Measurements from ENCODE around the gene FKBP8. TPM values are rescaled to one million over a fixed set of nuclear protein-coding genes. Genes with fewer than 3 reads are reported as not detected.
A peak's percentile ranks its signal among the peaks of the same experiment; 100 is the strongest.

FKBP8 gene
- total and polyA plus RNA-seq, 4 donors: 59.1 to 225 (median 101) TPM

DNA sequence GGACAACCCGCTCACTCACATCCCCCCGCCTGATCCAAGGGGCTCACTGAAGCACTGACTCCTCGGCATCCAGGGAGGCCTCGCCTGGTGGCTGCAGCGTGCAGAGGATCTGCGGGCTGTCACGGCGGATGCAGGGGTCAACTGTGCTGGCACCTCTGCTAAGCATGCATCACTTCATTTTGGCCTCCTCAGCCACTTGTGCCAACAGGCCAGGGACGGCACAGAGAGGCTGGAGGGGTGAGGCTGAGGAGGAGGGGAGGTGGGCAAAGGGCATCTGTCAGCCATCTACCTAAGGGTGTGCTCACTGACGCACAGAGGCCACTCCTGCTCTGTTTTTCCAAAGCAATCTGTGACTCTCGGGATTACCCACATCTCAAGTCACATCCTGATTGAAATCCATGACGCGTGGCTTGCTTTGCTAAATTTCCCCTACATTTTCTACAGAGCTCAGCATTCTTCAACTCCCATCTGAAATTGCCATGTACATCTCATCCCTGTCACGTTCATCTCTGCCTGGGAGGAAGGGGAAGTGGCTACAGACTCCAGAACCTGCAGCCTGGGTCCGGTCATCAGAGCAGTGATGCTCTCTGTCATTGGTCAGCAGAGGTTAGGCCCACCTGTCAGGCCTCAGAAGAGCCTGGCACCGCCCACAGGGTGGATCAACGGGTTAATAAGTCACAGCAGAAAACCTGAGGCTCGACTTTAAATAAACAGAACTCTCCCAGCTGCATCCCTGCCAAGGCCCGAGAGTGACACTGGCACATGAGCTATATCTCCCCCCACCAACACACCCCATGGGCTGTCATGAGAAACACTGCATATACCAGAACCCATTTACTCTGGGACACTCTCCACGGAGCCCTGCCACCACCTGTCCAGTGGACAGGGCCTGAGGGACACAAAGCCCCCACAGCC lies 39.1 kb downstream of the FKBP8 start (continued):
- TF ChIP-seq, protein P1, sequence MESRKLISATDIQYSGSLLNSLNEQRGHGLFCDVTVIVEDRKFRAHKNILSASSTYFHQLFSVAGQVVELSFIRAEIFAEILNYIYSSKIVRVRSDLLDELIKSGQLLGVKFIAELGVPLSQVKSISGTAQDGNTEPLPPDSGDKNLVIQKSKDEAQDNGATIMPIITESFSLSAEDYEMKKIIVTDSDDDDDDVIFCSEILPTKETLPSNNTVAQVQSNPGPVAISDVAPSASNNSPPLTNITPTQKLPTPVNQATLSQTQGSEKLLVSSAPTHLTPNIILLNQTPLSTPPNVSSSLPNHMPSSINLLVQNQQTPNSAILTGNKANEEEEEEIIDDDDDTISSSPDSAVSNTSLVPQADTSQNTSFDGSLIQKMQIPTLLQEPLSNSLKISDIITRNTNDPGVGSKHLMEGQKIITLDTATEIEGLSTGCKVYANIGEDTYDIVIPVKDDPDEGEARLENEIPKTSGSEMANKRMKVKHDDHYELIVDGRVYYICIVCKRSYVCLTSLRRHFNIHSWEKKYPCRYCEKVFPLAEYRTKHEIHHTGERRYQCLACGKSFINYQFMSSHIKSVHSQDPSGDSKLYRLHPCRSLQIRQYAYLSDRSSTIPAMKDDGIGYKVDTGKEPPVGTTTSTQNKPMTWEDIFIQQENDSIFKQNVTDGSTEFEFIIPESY (IDR thresholded peaks at IDR 0.05): no peak
- TF ChIP-seq HNF4A (conservative IDR thresholded peaks at IDR 0.05): peak; percentile 35 to 66
- TF ChIP-seq RAD21 (IDR thresholded peaks at IDR 0.05): peak; percentile 14 to 24
- peak; percentile 46 to 50 for TF ChIP-seq JUND (IDR thresholded peaks at IDR 0.05)
- TF ChIP-seq GABPA (IDR thresholded peaks at IDR 0.05 in 1 of 2, conservative IDR thresholded peaks at IDR 0.05 in 1 of 2): peak in 1 of 2 donors; percentile 73
- TF ChIP-seq, protein P2, sequence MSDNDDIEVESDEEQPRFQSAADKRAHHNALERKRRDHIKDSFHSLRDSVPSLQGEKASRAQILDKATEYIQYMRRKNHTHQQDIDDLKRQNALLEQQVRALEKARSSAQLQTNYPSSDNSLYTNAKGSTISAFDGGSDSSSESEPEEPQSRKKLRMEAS (IDR thresholded peaks at IDR 0.05): peak; percentile 79
- peak; percentile 27 for TF ChIP-seq TAF1 (conservative IDR thresholded peaks at IDR 0.05)

DNA sequence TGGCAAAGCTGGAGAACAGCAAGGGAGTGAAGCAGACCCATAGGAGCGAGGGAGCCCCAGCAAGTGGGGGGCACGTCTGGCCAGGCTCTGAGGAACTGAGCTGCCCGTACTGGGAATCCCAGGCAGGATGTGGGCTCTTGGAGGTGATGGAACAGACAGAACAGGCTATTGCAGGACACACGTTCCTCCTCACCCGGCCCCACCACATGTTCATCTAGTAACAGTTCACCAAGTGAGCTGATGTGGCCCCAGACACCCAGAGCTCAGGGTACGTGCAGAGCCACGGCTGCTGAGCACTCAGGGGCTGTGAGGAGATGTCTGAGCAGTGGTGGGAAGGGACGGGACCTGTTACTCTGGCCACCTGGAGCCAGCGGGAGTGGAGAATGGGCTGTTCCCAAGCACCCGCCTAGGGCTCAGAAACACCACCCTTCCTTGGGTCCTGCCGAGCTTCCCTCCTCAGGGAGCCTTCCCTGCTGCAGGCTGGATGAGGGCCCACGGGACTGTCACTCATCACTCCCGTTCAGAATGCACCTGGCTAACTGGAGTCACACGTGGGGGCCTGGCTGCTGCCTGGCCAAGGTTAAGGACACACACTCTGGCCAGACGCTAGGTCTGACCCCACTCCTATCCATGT lies 39.9 kb downstream of the FKBP8 start:
- Histone ChIP-seq H3K9ac (ENCODE audit: low read depth in 1 of 2, low read length in 2 of 2) (no peak overlapping the region), H3K36me3 (ENCODE audit: control insufficient read depth in 4 of 4, insufficient read depth in 3 of 4, low read depth in 1 of 4, low read length in 3 of 4) (no peaks in the 10 kb centered on the region), H3K9me3 (ENCODE audit: control insufficient read depth in 4 of 4, low read length in 3 of 4) (no peaks in the 10 kb centered on the region), H3K27ac (ENCODE audit: low read depth in 1 of 2, low read length in 2 of 2) (peak overlapping the region; percentile 81 to 88), H3K27me3 (ENCODE audit: control insufficient read depth in 4 of 4, insufficient read depth in 4 of 4, low read length in 3 of 4) (no peaks in the 10 kb centered on the region), H3K4me3 (ENCODE audit: low read depth in 1 of 3, low read length in 3 of 3) (no peak overlapping the region), H3K4me1 (ENCODE audit: control insufficient read depth in 4 of 4, insufficient read depth in 4 of 4, low read length in 3 of 4) (peaks cover 61 to 94% (median 92%) of the 10 kb centered on the region in 4 donors)
- WGBS: 66% methylated on average over 15 of the region's 15 CpGs
- TF ChIP-seq, protein P3, sequence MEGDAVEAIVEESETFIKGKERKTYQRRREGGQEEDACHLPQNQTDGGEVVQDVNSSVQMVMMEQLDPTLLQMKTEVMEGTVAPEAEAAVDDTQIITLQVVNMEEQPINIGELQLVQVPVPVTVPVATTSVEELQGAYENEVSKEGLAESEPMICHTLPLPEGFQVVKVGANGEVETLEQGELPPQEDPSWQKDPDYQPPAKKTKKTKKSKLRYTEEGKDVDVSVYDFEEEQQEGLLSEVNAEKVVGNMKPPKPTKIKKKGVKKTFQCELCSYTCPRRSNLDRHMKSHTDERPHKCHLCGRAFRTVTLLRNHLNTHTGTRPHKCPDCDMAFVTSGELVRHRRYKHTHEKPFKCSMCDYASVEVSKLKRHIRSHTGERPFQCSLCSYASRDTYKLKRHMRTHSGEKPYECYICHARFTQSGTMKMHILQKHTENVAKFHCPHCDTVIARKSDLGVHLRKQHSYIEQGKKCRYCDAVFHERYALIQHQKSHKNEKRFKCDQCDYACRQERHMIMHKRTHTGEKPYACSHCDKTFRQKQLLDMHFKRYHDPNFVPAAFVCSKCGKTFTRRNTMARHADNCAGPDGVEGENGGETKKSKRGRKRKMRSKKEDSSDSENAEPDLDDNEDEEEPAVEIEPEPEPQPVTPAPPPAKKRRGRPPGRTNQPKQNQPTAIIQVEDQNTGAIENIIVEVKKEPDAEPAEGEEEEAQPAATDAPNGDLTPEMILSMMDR (IDR thresholded peaks at IDR 0.05; ENCODE audit: low read depth, low read length, missing input control): no peak
- TF ChIP-seq, protein P2 (IDR thresholded peaks at IDR 0.05): no peak
- no peak for DNase-seq (ENCODE audit: low spot score)

DNA sequence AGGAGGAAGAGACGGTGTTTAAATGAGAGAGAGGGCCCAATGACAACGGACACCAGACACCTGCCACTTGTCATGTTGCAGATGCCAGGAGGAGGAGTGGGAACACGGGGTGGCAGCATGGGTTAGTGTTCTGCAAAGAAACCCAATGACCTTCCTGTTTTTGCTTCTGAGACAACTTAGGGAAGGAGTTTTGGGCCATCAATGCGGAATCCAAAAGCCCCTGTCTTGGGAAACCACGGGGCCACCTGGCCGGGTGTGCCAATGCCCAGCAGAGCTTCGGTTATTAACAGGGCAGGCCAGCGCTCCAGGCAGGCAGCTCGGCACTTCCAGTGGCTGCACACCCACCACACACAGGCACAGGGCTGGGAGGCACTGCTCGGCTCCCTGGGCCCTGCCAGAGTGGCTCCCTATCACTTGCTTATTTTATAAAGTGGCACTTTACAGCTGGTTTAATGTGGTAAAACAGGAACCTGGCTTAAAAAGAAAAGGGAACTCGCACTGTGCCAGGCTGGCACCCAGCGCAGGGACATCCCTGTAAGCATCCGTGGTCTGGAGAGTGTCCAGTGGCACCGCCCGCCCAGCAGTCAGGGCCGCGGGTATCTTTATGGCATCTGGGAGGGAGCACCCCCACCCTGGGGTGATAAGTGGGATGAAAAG lies 40.6 kb downstream of the FKBP8 start:
- Histone ChIP-seq H3K9ac (ENCODE audit: low read depth in 1 of 2, low read length in 2 of 2) (no peak overlapping the region), H3K27me3 (ENCODE audit: control insufficient read depth in 4 of 4, insufficient read depth in 4 of 4, low read length in 3 of 4) (no peaks in the 10 kb centered on the region), H3K4me1 (ENCODE audit: control insufficient read depth in 4 of 4, insufficient read depth in 4 of 4, low read length in 3 of 4) (peaks cover 58 to 88% (median 85%) of the 10 kb centered on the region in 4 donors), H3K36me3 (ENCODE audit: control insufficient read depth in 4 of 4, insufficient read depth in 3 of 4, low read depth in 1 of 4, low read length in 3 of 4) (no peaks in the 10 kb centered on the region), H3K4me3 (ENCODE audit: low read depth in 1 of 3, low read length in 3 of 3) (no peak overlapping the region), H3K9me3 (ENCODE audit: control insufficient read depth in 4 of 4, low read length in 3 of 4) (no peaks in the 10 kb centered on the region), H3K27ac (ENCODE audit: low read depth in 1 of 2, low read length in 2 of 2) (peak overlapping the region; percentile 53 to 81)
- 60% methylated on average over 17 of the region's 17 CpGs for WGBS
- DNase-seq (ENCODE audit: low spot score): no peak
- TF ChIP-seq HNF4G (IDR thresholded peaks at IDR 0.05) (no peak), SP1 (IDR thresholded peaks at IDR 0.05) (no peak), EGR1 (IDR thresholded peaks at IDR 0.05; ENCODE audit: low read depth in 2 of 2) (no peak), TAF1 (conservative IDR thresholded peaks at IDR 0.05) (no peak), NR2F2 (IDR thresholded peaks at IDR 0.05) (no peak), FOXA2 (IDR thresholded peaks at IDR 0.05) (no peak), RXRA (IDR thresholded peaks at IDR 0.05) (no peak)
- TF ChIP-seq, protein P3 (IDR thresholded peaks at IDR 0.05; ENCODE audit: low read depth, low read length, missing input control): no peak
- TF ChIP-seq, protein P4, sequence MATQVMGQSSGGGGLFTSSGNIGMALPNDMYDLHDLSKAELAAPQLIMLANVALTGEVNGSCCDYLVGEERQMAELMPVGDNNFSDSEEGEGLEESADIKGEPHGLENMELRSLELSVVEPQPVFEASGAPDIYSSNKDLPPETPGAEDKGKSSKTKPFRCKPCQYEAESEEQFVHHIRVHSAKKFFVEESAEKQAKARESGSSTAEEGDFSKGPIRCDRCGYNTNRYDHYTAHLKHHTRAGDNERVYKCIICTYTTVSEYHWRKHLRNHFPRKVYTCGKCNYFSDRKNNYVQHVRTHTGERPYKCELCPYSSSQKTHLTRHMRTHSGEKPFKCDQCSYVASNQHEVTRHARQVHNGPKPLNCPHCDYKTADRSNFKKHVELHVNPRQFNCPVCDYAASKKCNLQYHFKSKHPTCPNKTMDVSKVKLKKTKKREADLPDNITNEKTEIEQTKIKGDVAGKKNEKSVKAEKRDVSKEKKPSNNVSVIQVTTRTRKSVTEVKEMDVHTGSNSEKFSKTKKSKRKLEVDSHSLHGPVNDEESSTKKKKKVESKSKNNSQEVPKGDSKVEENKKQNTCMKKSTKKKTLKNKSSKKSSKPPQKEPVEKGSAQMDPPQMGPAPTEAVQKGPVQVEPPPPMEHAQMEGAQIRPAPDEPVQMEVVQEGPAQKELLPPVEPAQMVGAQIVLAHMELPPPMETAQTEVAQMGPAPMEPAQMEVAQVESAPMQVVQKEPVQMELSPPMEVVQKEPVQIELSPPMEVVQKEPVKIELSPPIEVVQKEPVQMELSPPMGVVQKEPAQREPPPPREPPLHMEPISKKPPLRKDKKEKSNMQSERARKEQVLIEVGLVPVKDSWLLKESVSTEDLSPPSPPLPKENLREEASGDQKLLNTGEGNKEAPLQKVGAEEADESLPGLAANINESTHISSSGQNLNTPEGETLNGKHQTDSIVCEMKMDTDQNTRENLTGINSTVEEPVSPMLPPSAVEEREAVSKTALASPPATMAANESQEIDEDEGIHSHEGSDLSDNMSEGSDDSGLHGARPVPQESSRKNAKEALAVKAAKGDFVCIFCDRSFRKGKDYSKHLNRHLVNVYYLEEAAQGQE (IDR thresholded peaks at IDR 0.05): no peak
